Lower lobe of right lung (tissue), 2 donors: ENCODE data around the gene MACROD1. TPM values are rescaled to one million over a fixed set of nuclear protein-coding genes. Genes with fewer than 3 reads are reported as not detected.
A peak's percentile ranks its signal among the peaks of the same experiment; 100 is the strongest.

Experiments
- ATAC-seq, 2 donors: fragments of 200-7000 bp; cut with Tn5 transposase; one replicate each; pipeline ENCODE4 v1.9.1; 2020 to 2022; ENCODE audit warnings: mild to moderate bottlenecking in 2 of 2, moderate library complexity in 2 of 2
- DNase-seq: peaks from one replicate; pipeline ENCODE4 v3.0.0-alpha.2; 2020
- H3K27ac ChIP-seq: fragments of 200-600 bp; one replicate; pipeline ENCODE4 v1.8.0; 2022
- H3K27me3 ChIP-seq: fragments of 200-600 bp; one replicate; pipeline ENCODE4 v1.8.0; 2022; ENCODE audit warnings: low read depth
- H3K36me3 ChIP-seq: fragments of 200-600 bp; one replicate; pipeline ENCODE4 v1.8.0; 2022; ENCODE audit warnings: mild to moderate bottlenecking
- H3K4me1 ChIP-seq: fragments of 200-600 bp; one replicate; pipeline ENCODE4 v1.8.0; 2022
- H3K4me3 ChIP-seq: fragments of 200-600 bp; one replicate; pipeline ENCODE4 v1.8.0; 2022; ENCODE audit warnings: mild to moderate bottlenecking
- H3K9me3 ChIP-seq: fragments of 200-600 bp; one replicate; pipeline ENCODE4 v1.8.0; 2022
- intact Hi-C: fragments of 100-400 bp; cut with DNase I; formaldehyde crosslinking; loops from one replicate; pipeline ENCODE4 v1.11.0; 2022
- total RNA-seq: library from RNA; stranded (reverse); fragmentation: NEBNext Ultra II Directional; extraction: Animal tissue kit (Norgen Biotek cat#: 25700); gene quantifications from one replicate; pipeline ENCODE4 v1.2.1, GENCODE V29; 2021
- TF ChIP-seq, protein P1 (sequence below): fragments of 200-600 bp; IDR thresholded peaks from one replicate; pipeline ENCODE4 v1.8.0; 2022; ENCODE audit warnings: antibody characterized with exemption, mild to moderate bottlenecking
- donor health status: DM: no; HTN: yes; CAD: no; lungs with severe emphysema.

Gene MACROD1
- total RNA-seq, 1 donor from 2014 or later = 15.0 TPM

DNA sequence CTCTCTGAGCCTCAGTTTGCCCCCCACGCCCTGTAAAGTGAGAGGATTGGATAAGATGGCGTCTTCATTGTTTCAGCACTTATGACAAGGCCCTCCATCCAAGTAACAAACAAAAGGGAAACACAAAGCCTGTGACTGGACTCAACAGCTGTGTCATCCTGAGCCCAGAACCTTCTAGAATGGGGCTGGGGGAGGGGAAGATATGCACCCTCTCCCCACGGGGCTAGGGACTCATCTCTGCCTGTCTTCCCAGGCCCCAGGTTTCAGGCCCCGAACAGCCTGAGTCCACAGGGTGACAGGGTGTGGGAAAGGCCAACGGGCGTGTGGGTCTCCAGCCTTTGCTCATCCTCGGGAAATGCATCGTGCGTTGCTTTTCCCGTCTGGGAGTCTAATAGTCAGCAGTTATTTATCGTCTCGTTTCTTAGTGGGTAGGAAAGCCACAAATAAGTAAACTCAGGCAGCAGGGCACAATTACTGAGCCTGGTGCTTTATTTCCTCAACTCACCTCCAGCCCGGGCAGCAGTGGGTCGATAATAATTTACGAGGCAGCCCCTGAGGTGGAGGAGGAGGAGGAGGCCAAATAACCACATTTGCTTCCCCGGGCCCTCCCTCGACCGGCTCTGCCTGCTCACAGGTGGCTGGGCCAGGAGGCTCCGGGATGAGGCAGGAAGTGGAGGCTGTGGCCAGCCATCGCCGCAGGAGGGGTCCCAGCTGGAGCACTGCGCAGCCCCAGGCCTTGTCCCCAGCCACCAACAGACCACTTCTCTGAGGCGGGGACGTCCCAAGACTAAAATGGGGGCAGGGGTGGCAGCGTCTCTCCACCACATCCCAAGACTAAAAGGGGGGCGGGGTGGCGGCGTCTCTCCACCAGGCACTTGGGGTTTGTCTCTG lies 75.8 kb downstream of the MACROD1 start:
- Histone ChIP-seq H3K9me3 (no peaks in the 10 kb centered on the region), H3K27me3 (no peaks in the 10 kb centered on the region), H3K4me1 (peaks cover 19% of the 10 kb centered on the region), H3K36me3 (no peaks in the 10 kb centered on the region), H3K4me3 (no peak overlapping the region), H3K27ac (no peak overlapping the region)
- TF ChIP-seq, protein P1, sequence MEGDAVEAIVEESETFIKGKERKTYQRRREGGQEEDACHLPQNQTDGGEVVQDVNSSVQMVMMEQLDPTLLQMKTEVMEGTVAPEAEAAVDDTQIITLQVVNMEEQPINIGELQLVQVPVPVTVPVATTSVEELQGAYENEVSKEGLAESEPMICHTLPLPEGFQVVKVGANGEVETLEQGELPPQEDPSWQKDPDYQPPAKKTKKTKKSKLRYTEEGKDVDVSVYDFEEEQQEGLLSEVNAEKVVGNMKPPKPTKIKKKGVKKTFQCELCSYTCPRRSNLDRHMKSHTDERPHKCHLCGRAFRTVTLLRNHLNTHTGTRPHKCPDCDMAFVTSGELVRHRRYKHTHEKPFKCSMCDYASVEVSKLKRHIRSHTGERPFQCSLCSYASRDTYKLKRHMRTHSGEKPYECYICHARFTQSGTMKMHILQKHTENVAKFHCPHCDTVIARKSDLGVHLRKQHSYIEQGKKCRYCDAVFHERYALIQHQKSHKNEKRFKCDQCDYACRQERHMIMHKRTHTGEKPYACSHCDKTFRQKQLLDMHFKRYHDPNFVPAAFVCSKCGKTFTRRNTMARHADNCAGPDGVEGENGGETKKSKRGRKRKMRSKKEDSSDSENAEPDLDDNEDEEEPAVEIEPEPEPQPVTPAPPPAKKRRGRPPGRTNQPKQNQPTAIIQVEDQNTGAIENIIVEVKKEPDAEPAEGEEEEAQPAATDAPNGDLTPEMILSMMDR = no peak
- DNase-seq (no peak), ATAC-seq (no peak)
- intact Hi-C loops = no loop called here

GRCh38 chr11:64089493-64089892 lies 76.4 kb downstream of the MACROD1 start:
- ATAC-seq (peak; percentile 49 to 59), DNase-seq (peak; percentile 67)
- Histone ChIP-seq H3K4me3 (no peak overlapping the region), H3K4me1 (peaks cover 13% of the 10 kb centered on the region), H3K9me3 (no peaks in the 10 kb centered on the region), H3K36me3 (no peaks in the 10 kb centered on the region), H3K27ac (no peak overlapping the region), H3K27me3 (no peaks in the 10 kb centered on the region)
- intact Hi-C loops = no loop called here
- TF ChIP-seq, protein P1 = no peak

DNA sequence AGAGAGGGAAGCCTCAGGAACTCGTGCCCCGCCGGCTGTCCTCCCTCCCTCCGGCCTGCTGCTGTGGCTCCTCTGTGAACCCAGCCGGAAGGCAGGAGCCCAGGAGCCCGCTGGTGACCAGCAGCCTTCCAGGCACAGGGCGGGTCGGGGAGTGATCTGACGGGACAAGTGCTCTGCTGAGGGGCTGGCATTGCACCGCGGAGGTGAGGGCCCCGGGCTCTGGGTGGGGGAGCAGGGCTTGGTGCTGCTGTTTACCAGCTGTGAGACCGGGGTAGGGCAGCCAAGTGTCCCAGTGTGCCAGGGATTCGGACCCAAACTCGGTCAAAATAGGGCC lies 76.9 kb downstream of the MACROD1 start:
- H3K27ac ChIP-seq = no peak overlapping the region
- intact Hi-C loops = no loop called here

GRCh38 chr11:64088162-64089026 lies 77.5 kb downstream of the MACROD1 start:
- DNase-seq = no peak
- ATAC-seq = peak; percentile 43 to 60
- H3K9me3 ChIP-seq = no peaks in the 10 kb centered on the region
- peaks cover 12% of the 10 kb centered on the region for H3K4me1 ChIP-seq
- H3K27me3 ChIP-seq = no peaks in the 10 kb centered on the region
- intact Hi-C loops = no loop called here
- no peak overlapping the region for H3K4me3 ChIP-seq
- TF ChIP-seq, protein P1 = peak; percentile 35
- H3K36me3 ChIP-seq = no peaks in the 10 kb centered on the region
- H3K27ac ChIP-seq = no peak overlapping the region

More for the DNA sequence above, 76.9 kb downstream of the MACROD1 start:
- TF ChIP-seq, protein P1 = no peak
- DNase-seq (peak; percentile 65), ATAC-seq (peak; percentile 54 to 65)
- Histone ChIP-seq H3K36me3 (no peaks in the 10 kb centered on the region), H3K4me1 (peaks cover 12% of the 10 kb centered on the region), H3K9me3 (no peaks in the 10 kb centered on the region), H3K27me3 (no peaks in the 10 kb centered on the region), H3K4me3 (no peak overlapping the region)

DNA sequence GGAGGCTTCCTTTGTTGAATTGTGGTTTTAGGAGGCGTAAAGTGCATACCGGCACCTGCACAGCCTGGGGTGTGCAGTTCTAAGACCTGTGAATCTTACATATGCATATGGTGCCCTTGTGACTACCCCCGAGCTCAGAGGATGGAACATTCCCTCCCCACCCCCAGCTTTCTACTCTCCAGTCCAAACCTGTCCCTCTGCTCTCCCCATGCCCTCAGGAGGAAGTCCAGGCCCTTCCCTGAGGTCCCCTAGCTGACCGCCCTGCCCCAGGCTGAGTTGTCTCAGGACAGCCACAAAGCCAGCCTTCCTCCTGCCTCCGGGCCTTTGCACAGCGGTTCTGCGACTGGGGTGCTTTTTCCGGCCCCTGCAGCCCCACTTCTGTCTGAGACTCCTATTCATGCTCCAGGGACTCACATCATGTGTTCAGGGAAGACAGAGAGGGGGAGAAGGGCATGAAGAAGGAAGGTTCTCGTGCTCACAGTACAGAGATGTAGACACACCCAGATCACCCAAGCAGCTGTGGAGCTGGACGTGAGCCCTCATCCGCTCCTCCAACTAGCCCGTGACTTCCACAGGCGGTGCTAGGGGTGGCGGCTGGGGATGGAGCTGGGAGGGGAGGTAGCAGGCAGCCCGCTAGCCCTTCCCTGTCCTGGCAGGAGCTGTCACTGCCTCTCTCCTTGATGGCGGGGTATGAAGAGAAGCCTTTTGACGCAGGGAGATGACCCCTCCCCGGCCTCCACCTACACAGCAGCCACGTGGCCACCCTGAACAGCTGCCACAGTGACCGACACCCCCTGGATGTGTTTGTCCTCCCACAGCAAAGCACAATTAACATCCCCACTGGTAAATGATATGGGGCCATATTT lies 79.4 kb downstream of the MACROD1 start:
- no peak overlapping the region for H3K4me3 ChIP-seq
- H3K27me3 ChIP-seq = no peaks in the 10 kb centered on the region
- H3K36me3 ChIP-seq = no peaks in the 10 kb centered on the region
- intact Hi-C loops = no loop called here
- H3K27ac ChIP-seq = no peak overlapping the region
- no peak for ATAC-seq
- no peaks in the 10 kb centered on the region for H3K9me3 ChIP-seq
- no peak for DNase-seq
- peaks cover 12% of the 10 kb centered on the region for H3K4me1 ChIP-seq
- TF ChIP-seq, protein P1 = no peak
